H54 (cell line): Measurements from ENCODE around the gene SLC50A1.
A peak's percentile ranks its signal among the peaks of the same experiment; 100 is the strongest.

Source experiments
- DNase-seq: peaks from one replicate; pipeline ENCODE4 v3.0.0; 2011; ENCODE audit warnings: low spot score, mixed read lengths; ENCODE audit not compliant: insufficient read length
- FAIRE-seq: peaks from 3 replicates; lab custom pipeline; 2011; peaks lifted over from hg19 to GRCh38; lab: Jason Lieb, UNC
- POLR2A ChIP-seq: IDR thresholded peaks from 2 replicates; pipeline ENCODE4 v1.6.1; 2011; ENCODE audit warnings: low read depth, mild to moderate bottlenecking, low read length

The SLC50A1 gene

DNA sequence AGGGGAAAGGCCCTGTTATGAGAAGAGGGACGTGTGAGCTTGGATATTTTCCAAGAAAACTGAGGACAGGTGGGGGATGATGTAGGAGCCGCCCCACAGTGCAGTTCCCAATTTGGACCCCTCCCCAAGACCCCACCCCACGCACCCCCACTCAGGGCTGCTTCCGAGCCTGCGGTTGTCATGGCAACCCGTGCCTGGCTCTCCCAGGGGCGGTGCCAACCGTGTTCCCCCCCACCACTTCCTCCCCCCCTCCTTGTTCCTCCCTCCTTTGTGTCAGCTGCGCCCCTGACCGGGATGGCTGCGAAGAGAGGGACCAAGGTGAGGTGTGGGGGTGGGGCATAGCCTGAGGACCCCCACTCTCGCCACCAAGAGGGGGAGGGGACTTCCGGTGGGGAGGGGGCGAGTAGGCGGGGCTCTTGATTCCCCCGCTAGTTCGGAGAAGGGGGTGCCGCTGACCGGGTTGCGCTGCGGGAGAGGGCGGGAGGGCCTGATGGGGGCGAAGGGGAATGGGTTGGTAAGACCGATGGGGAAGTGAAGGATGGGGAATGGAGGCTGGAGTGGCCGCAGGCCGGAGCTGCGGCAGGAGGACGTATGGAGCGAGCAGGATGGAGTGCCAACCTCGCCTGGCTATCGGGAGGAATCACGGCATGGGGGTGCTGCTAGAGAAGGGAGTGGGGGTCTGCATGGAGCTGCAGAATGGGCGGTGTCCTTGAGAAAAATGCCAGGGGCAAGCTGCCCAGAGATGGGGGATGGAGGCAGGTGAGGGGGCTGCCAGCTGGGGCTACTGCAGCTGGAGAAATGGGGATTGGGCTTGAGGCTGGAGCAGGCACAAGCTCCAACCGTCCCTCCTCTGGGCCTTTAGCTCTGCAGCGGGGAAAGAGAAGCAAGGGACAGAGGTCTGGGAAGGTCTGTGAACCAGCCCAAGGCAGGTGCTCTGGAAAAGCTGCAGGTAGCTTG is 39.0 kb downstream of the SLC50A1 start:
- no peak for TF ChIP-seq POLR2A
- no peak for DNase-seq
- FAIRE-seq: no peak

DNA sequence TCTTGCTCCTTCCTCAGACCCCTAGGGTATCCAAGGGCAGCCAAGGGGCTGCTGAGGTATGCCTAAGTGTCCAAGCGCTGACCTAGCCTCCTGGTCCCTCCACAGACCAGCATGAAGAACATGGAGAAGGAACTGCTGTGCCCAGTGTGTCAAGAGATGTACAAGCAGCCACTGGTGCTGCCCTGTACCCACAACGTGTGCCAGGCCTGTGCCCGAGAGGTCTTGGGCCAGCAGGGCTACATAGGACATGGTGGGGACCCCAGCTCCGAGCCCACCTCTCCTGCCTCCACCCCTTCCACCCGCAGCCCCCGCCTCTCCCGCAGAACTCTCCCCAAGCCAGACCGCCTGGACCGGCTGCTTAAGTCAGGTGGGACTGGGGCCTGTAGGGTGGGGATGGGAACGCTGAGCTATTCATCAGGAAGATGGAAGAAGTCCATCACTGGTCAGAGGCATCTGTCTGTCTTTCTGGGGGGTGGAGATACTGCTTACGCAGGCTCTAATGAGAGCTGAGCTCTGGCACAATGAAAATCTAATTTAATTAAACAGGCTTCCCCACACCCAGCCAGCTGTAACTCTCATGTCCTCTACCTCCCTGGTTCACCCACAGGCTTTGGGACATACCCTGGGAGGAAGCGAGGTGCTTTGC is 39.8 kb downstream of the SLC50A1 start:
- no peak for TF ChIP-seq POLR2A
- no peak for FAIRE-seq
- no peak for DNase-seq

GRCh38 chr1:155175927-155176371 is 40.3 kb downstream of the SLC50A1 start:
- no peak for TF ChIP-seq POLR2A
- FAIRE-seq (no peak), DNase-seq (no peak)

DNA sequence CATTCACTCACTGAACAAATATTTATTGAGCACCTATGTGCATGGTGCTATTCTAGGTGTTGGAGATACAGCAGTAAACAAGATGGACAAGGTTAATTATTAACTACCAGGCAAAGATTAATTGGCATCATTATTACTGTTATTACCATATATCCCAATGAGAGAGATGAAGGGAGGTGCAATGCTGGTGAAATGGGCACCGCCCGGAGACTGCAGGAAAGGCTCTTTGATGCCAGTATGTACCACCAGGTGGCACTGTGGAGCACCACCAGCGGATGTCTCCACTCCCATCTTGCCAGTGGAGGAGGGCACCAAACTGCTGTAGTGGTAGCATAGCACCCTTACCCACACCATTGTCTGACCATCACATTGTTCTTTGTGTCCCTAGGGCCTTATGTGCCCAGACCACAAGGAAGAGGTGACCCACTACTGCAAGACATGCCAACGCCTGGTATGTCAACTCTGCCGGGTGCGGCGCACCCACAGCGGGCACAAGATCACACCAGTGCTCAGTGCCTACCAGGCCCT is 41.0 kb downstream of the SLC50A1 start:
- FAIRE-seq: peak; percentile 36
- peak; percentile 45; the same call in 1 of the 2 replicates for TF ChIP-seq POLR2A
- peak; percentile 95 for DNase-seq

DNA sequence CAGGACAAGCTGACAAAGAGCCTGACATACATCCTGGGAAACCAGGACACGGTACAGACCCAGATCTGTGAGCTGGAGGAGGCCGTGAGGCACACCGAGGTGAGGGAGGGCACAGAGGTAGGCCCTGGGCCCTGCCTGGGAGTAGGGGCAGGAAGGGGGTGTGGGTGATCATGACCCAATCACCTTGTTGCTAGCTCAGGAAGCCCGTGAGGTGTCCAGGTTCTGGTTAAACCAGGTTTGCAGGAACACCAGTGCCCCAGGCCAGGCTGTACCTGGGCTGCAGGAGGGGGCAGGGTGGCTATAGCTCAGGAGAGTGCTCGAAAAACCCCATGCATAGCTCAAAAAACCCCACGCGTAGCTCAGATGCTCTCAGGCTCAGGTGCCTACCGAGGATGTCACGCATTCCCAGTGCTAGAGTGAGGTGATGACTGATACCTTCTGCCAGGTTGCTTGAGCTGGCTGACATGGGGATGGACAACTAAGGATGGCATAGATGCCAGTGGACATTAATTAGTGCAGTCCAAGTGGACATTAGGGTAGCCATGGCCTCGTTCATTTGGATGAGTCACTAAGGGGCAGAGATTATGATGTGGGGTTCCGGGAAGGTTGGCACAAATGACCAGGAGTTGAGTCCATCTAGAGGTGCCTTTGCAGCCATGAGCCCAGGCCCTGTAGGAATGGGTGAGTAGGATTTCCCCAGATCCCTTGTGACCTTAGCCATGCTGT is 41.7 kb downstream of the SLC50A1 start:
- TF ChIP-seq POLR2A: no peak
- FAIRE-seq (no peak), DNase-seq (no peak)

DNA sequence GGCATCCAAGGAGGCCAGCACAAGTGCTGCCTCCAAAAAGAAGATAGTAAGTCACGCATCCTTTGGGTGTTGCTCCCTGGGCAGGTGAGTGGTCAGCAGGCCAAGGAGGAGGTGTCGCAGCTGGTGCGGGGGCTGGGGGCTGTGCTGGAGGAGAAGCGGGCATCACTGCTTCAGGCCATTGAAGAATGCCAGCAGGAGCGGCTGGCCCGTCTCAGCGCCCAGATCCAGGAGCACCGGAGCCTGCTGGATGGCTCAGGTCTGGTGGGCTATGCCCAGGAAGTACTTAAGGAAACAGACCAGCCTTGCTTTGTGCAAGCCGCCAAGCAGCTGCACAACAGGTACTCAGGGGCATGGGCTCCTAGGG is 42.2 kb downstream of the SLC50A1 start:
- no peak for TF ChIP-seq POLR2A
- DNase-seq: no peak

DNA sequence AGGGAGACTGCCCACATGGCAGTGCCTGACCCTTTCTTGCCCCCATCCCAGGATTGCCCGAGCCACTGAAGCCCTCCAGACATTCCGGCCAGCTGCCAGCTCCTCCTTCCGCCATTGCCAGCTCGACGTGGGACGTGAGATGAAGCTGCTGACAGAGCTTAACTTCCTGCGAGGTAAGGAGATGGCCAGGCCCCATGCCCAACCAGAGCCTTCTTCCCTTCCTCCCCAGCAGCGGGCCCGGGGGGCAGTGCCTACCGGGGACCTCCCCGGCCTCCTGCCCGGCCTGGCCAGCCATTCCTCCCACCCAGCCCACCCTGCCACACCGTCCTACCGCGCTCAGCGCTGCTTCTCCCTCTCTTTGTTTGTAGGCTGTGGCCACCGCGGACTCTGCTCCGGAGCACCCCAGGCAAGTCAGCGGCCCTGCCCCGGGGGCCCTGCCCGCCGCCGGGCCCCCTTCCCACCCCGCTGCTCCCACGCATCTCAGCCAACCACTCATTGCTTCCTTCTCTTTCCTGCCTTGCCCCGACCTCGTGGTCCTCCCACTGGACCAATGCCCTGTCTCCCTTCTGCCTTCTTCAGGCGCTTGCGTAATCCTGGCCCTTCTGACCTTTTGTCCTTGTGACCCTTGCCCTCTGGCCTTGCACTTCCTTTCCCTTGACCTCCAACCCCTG is 42.9 kb downstream of the SLC50A1 start:
- no peak for DNase-seq
- no peak for TF ChIP-seq POLR2A
- no peak for FAIRE-seq

More for the DNA sequence above, 42.2 kb downstream of the SLC50A1 start:
- FAIRE-seq: no peak

DNA sequence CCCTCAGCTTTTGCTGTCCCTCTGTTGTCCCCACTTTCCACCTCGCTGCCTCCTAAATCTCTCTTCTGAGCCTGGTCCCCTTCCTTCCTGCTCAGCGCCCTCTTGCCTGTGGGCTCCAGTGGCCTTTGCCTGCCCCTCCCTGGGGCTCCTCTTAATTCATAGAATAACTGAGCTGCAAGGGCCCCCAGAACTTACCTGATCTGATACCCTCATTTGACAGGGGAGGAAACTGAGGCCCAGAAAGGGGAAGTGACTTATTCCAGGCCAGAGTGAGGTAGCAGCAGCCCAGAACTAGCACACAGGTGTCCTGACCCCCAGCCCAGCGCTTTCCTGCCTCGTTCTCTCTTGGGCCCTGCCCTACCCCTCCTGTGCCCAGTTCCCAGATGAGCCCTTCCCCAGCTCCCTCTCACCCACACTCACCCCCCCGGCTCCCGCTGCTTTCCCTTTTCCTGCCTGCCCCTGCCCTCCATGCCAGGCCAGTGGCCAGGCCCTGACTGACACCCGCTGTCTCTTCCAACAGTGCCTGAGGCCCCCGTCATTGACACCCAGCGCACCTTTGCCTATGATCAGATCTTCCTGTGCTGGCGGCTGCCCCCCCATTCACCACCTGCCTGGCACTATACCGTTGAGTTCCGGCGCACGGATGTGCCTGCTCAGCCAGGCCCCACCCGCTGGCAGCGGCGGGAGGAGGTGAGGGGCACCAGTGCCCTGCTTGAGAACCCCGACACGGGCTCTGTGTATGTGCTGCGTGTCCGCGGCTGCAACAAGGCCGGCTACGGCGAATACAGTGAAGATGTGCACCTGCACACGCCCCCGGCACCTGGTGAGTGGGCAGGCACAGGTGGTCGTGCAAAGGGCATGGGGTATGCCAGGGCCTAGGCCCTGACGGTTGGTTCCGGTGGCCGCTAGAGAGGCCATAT is 43.7 kb downstream of the SLC50A1 start:
- no peak for FAIRE-seq
- DNase-seq: no peak
- no peak for TF ChIP-seq POLR2A

- FAIRE-seq: no peak
- DNase-seq: no peak
- no peak for TF ChIP-seq POLR2A
Observed at GRCh38 chr1:155181371-155182051, 45.9 kb downstream of the SLC50A1 start.

GRCh38 chr1:155182052-155182550 is 46.4 kb downstream of the SLC50A1 start:
- FAIRE-seq (no peak), DNase-seq (no peak)
- no peak for TF ChIP-seq POLR2A

- FAIRE-seq (no peak), DNase-seq (no peak)
- TF ChIP-seq POLR2A: no peak
Observed at GRCh38 chr1:155183775-155184221, 48.1 kb downstream of the SLC50A1 start.
